NCI-H187 treated with DMSO at 0.1 percent for 48 hours (cell line): ENCODE results near the gene PPARD.
"Not testable (repeated sequence)": the region's sequence is repeated elsewhere in the genome, so short reads cannot be mapped to it uniquely, and the experiment has no call there.

Source experiments
- DNase-seq: peaks from one replicate; lab custom pipeline; 2025; lab: John Stamatoyannopoulos, UW

PPARD gene

GRCh38 chr6:35406711-35407485 is 64.5 kb downstream of the PPARD start:
- DNase-seq = no peak

GRCh38 chr6:35409245-35409644 is 66.9 kb downstream of the PPARD start:
- DNase-seq = no peak

GRCh38 chr6:35410131-35410530 is 67.8 kb downstream of the PPARD start:
- no peak for DNase-seq

GRCh38 chr6:35411066-35411465 is 68.7 kb downstream of the PPARD start:
- no peak for DNase-seq

GRCh38 chr6:35412102-35412501 is 69.7 kb downstream of the PPARD start:
- DNase-seq = no peak

GRCh38 chr6:35413911-35414310 is 71.6 kb downstream of the PPARD start:
- DNase-seq = no peak

GRCh38 chr6:35415065-35415891 is 72.9 kb downstream of the PPARD start:
- DNase-seq = peak; percentile 59

- DNase-seq = no peak
Measured at GRCh38 chr6:35417979-35418661, 75.8 kb downstream of the PPARD start.

GRCh38 chr6:35419417-35419816 is 77.1 kb downstream of the PPARD start:
- no peak for DNase-seq

- DNase-seq = no peak
Measured at GRCh38 chr6:35419961-35420360, 77.6 kb downstream of the PPARD start.

GRCh38 chr6:35425284-35425683 is 82.9 kb downstream of the PPARD start:
- DNase-seq = no peak

GRCh38 chr6:35426074-35426473 is 83.7 kb downstream of the PPARD start:
- no peak for DNase-seq

GRCh38 chr6:35427435-35427834 is 85.1 kb downstream of the PPARD start:
- no peak for DNase-seq

- no peak for DNase-seq
Measured at GRCh38 chr6:35427851-35428321, 85.5 kb downstream of the PPARD start.

- no peak for DNase-seq
Measured at GRCh38 chr6:35428421-35429149, 86.2 kb downstream of the PPARD start.

GRCh38 chr6:35429463-35429862 is 87.1 kb downstream of the PPARD start:
- DNase-seq = no peak

- no peak for DNase-seq
Measured at GRCh38 chr6:35432291-35432690, 89.9 kb downstream of the PPARD start.

GRCh38 chr6:35432702-35433101 is 90.3 kb downstream of the PPARD start:
- DNase-seq = not testable (repeated sequence)

GRCh38 chr6:35435074-35435837 is 92.9 kb downstream of the PPARD start:
- DNase-seq = no peak

- no peak for DNase-seq
Measured at GRCh38 chr6:35436071-35436857, 93.9 kb downstream of the PPARD start.
